ENCODE measurements around the gene FLNB.

FLNB gene

DNA sequence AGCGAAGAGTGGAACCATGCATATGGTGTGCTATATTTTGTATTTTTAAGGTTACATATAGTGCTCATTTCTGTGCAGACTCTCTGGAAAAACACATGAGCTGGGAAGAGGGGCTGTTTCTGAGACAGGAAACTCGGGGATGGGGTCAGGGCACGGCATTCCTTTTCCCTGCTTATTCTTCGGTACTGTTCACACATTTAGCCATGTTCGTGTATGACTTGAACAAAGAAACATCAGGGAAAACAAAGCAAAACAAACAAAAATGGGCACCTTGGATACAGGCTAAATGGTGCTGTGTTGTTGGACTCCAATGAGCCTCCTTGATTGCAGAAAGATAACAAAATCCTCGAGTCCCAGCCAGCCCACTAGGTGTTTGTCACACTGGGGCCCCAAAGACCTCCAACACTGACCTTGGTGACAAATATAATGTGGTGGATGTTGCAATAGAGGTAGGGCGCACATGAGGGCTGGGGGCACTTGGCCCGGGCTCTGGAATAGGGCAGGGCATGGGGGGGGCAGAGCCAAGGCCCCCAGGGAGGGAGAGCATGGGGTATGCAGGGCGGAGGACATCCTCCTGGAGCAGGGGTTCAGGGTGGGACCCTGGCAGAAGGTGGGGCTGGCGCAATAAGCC lies 183.3 kb downstream of the FLNB start:
- in situ Hi-C loops (cut with MboI; ENCODE audit: low pct_unique_long_range_greater_than_20kb, low sequenced_read_pairs, unreplicated experiment) = no loop called here
- TF ChIP-seq, protein P1, sequence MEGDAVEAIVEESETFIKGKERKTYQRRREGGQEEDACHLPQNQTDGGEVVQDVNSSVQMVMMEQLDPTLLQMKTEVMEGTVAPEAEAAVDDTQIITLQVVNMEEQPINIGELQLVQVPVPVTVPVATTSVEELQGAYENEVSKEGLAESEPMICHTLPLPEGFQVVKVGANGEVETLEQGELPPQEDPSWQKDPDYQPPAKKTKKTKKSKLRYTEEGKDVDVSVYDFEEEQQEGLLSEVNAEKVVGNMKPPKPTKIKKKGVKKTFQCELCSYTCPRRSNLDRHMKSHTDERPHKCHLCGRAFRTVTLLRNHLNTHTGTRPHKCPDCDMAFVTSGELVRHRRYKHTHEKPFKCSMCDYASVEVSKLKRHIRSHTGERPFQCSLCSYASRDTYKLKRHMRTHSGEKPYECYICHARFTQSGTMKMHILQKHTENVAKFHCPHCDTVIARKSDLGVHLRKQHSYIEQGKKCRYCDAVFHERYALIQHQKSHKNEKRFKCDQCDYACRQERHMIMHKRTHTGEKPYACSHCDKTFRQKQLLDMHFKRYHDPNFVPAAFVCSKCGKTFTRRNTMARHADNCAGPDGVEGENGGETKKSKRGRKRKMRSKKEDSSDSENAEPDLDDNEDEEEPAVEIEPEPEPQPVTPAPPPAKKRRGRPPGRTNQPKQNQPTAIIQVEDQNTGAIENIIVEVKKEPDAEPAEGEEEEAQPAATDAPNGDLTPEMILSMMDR (IDR thresholded peaks at IDR 0.05; ENCODE audit: extremely low read depth, insufficient read depth, missing control alignments) = no peak
- DNase-seq (ENCODE audit: low spot score) = no peak

DNA sequence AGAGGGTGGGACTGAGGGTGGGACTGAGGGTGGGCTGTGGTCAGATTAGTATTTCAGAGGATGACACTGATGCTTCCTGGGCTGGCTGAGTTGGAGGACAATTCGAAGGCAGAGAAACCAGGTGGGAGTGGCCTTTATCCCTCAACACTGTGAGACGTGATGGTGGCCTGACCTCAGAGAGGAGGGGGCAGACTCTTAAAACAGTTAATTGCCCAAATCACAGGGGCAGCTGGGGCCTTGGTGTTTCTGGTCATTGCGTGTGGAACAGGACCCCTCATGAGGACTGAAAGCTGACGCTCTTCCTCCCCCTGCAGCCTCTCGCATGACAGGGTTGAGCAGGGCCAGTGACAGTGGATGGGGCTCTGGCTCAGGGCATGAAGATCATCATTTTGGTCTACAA lies 183.8 kb downstream of the FLNB start:
- TF ChIP-seq, protein P1 (IDR thresholded peaks at IDR 0.05; ENCODE audit: extremely low read depth, insufficient read depth, missing control alignments) = no peak
- in situ Hi-C loops (cut with MboI; ENCODE audit: low pct_unique_long_range_greater_than_20kb, low sequenced_read_pairs, unreplicated experiment) = no loop called here
- no peak for DNase-seq (ENCODE audit: low spot score)

GRCh38 chr3:58193682-58194407 lies 185.6 kb downstream of the FLNB start:
- TF ChIP-seq, protein P1 (IDR thresholded peaks at IDR 0.05; ENCODE audit: extremely low read depth, insufficient read depth, missing control alignments) = no peak
- DNase-seq (ENCODE audit: low spot score) = no peak
- in situ Hi-C loops (cut with MboI; ENCODE audit: low pct_unique_long_range_greater_than_20kb, low sequenced_read_pairs, unreplicated experiment) = no loop called here

GRCh38 chr3:58197588-58197987 lies 189.4 kb downstream of the FLNB start:
- no peak for DNase-seq (ENCODE audit: low spot score)
- in situ Hi-C loops (cut with MboI; ENCODE audit: low pct_unique_long_range_greater_than_20kb, low sequenced_read_pairs, unreplicated experiment) = no loop called here
- TF ChIP-seq, protein P1 (IDR thresholded peaks at IDR 0.05; ENCODE audit: extremely low read depth, insufficient read depth, missing control alignments) = no peak

DNA sequence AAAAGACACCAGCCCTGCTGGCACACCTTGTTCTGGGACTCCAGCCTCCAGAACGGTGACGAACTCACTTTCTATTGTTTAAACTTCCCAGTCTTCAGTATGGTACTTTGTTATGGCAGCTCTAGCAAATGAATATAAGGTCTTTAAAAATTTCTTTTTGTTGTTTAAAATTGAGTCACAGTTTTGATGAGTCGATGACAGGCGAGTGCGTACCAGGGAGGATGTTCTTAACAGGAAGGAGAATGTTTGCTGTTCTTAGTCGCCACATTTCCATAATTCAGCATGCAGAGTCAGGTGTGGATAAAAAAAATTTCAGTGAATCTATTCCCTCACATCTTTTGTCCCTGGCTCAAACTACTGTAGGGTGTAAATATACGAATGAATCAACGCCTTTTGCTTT lies 190.1 kb downstream of the FLNB start:
- TF ChIP-seq, protein P1 (IDR thresholded peaks at IDR 0.05; ENCODE audit: extremely low read depth, insufficient read depth, missing control alignments) = no peak
- no peak for DNase-seq (ENCODE audit: low spot score)
- in situ Hi-C loops (cut with MboI; ENCODE audit: low pct_unique_long_range_greater_than_20kb, low sequenced_read_pairs, unreplicated experiment) = no loop called here

DNA sequence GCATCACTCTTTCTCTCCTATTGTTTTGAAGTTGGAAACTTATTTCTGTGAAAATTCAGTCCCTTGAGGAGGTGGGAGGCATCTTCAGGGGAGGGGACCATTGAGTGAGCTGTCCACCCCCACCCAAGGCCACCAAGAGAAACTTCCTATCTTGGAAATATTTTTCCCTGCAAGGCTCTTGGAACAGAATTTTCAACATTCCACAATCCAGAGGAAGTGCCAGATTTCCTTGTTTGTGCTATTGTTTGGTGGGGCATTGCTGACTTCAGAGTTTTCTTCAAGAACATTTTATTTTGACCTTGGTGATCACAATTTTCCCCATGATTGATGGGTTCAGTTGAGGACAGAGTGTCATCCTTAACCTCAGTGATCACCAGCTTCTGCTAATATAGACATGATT lies 190.6 kb downstream of the FLNB start:
- no peak for DNase-seq (ENCODE audit: low spot score)
- in situ Hi-C loops (cut with MboI; ENCODE audit: low pct_unique_long_range_greater_than_20kb, low sequenced_read_pairs, unreplicated experiment) = no loop called here
- TF ChIP-seq, protein P1 (IDR thresholded peaks at IDR 0.05; ENCODE audit: extremely low read depth, insufficient read depth, missing control alignments) = no peak
